Ishikawa (cell line): ENCODE data around the gene PLAGL1.

Experiments used
- CEBPB ChIP-seq: IDR thresholded peaks from 2 replicates; pipeline ENCODE4 v1.6.1; 2012
- CREB1 ChIP-seq: IDR thresholded peaks from 2 replicates; pipeline ENCODE4 v1.6.1; 2012; ENCODE audit warnings: low read depth
- EGR1 ChIP-seq: IDR thresholded peaks from 2 replicates; pipeline ENCODE4 v1.6.1; 2012
- EP300 ChIP-seq: IDR thresholded peaks from 2 replicates; pipeline ENCODE4 v1.6.1; 2012; ENCODE audit warnings: borderline replicate concordance
- FOXM1 ChIP-seq: IDR thresholded peaks from 2 replicates; pipeline ENCODE4 v1.6.1; 2012; ENCODE audit warnings: low read depth, borderline replicate concordance
- NFIC ChIP-seq: IDR thresholded peaks from 2 replicates; pipeline ENCODE4 v1.6.1; 2012
- RAD21 ChIP-seq: IDR thresholded peaks from 2 replicates; pipeline ENCODE4 v1.6.1; 2012; ENCODE audit warnings: low read depth
- TAF1 ChIP-seq: IDR thresholded peaks from 2 replicates; pipeline ENCODE4 v1.6.1; 2012; ENCODE audit warnings: low read depth, mild to moderate bottlenecking
- TCF12 ChIP-seq: IDR thresholded peaks from 2 replicates; pipeline ENCODE4 v1.6.1; 2012; ENCODE audit warnings: low read depth
- TEAD4 ChIP-seq: IDR thresholded peaks from 2 replicates; pipeline ENCODE4 v1.6.1; 2012
- USF1 ChIP-seq: IDR thresholded peaks from 2 replicates; pipeline ENCODE4 v1.6.1; 2012
- YY1 ChIP-seq: IDR thresholded peaks from 2 replicates; pipeline ENCODE4 v1.6.1; 2012; ENCODE audit warnings: low read depth
- ZBTB7A ChIP-seq: IDR thresholded peaks from 2 replicates; pipeline ENCODE4 v1.6.1; 2012; ENCODE audit warnings: low read depth
- TF ChIP-seq, protein P1 (sequence below): IDR thresholded peaks from 2 replicates; pipeline ENCODE4 v1.6.1; 2012; ENCODE audit warnings: low read depth, mild to moderate bottlenecking
- TF ChIP-seq, protein P2 (sequence below): IDR thresholded peaks from 2 replicates; pipeline ENCODE4 v1.6.1; 2012

The PLAGL1 gene

GRCh38 chr6:143974089-143974488, 34.0 kb downstream of the PLAGL1 start:
- no peak for TF ChIP-seq CREB1
- TF ChIP-seq YY1, result no peak
- no peak for TF ChIP-seq ZBTB7A
- TF ChIP-seq EP300, result no peak
- TF ChIP-seq TAF1, result no peak
- no peak for TF ChIP-seq USF1
- no peak for TF ChIP-seq NFIC
- TF ChIP-seq RAD21, result no peak
- TF ChIP-seq TCF12, result no peak
- no peak for TF ChIP-seq CEBPB
- TF ChIP-seq FOXM1, result no peak
- no peak for TF ChIP-seq TEAD4
- TF ChIP-seq, protein P1, sequence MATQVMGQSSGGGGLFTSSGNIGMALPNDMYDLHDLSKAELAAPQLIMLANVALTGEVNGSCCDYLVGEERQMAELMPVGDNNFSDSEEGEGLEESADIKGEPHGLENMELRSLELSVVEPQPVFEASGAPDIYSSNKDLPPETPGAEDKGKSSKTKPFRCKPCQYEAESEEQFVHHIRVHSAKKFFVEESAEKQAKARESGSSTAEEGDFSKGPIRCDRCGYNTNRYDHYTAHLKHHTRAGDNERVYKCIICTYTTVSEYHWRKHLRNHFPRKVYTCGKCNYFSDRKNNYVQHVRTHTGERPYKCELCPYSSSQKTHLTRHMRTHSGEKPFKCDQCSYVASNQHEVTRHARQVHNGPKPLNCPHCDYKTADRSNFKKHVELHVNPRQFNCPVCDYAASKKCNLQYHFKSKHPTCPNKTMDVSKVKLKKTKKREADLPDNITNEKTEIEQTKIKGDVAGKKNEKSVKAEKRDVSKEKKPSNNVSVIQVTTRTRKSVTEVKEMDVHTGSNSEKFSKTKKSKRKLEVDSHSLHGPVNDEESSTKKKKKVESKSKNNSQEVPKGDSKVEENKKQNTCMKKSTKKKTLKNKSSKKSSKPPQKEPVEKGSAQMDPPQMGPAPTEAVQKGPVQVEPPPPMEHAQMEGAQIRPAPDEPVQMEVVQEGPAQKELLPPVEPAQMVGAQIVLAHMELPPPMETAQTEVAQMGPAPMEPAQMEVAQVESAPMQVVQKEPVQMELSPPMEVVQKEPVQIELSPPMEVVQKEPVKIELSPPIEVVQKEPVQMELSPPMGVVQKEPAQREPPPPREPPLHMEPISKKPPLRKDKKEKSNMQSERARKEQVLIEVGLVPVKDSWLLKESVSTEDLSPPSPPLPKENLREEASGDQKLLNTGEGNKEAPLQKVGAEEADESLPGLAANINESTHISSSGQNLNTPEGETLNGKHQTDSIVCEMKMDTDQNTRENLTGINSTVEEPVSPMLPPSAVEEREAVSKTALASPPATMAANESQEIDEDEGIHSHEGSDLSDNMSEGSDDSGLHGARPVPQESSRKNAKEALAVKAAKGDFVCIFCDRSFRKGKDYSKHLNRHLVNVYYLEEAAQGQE, result no peak
- TF ChIP-seq, protein P2, sequence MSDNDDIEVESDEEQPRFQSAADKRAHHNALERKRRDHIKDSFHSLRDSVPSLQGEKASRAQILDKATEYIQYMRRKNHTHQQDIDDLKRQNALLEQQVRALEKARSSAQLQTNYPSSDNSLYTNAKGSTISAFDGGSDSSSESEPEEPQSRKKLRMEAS, result no peak

- TF ChIP-seq, protein P1, result no peak
- TF ChIP-seq CREB1 (no peak), EGR1 (no peak), TAF1 (no peak), TEAD4 (no peak), CEBPB (no peak), TCF12 (no peak), NFIC (no peak), YY1 (no peak), FOXM1 (no peak), EP300 (no peak), ZBTB7A (no peak), RAD21 (no peak), USF1 (no peak)
- TF ChIP-seq, protein P2, result no peak
Measured at GRCh38 chr6:143973097-143973966, 34.7 kb downstream of the PLAGL1 start.

- TF ChIP-seq NFIC (no peak), ZBTB7A (no peak), CREB1 (no peak), TCF12 (no peak), EP300 (no peak), FOXM1 (no peak), USF1 (no peak), YY1 (no peak), TAF1 (no peak), CEBPB (no peak), TEAD4 (no peak), EGR1 (no peak)
- TF ChIP-seq, protein P2, result no peak
- TF ChIP-seq, protein P1, result no peak
Measured at GRCh38 chr6:143971482-143972205, 36.4 kb downstream of the PLAGL1 start.
